DOHH2 (cell line): Measurements from ENCODE around the gene WBP1.

ENCODE experiments used
- EZH2phosphoT487 ChIP-seq: fragments of 200-600 bp; sonication (generic); IDR thresholded peaks from 2 replicates; pipeline ENCODE4 v1.6.1; 2017; ENCODE audit warnings: borderline replicate concordance, mild to moderate bottlenecking, antibody characterized with exemption, low read length, moderate library complexity, mixed read lengths
- TF ChIP-seq, protein P1 (sequence below): fragments of 200-600 bp; sonication (generic); IDR thresholded peaks from one replicate; pipeline ENCODE4 v1.5.1; 2014; ENCODE audit warnings: antibody characterized with exemption, mild to moderate bottlenecking, low read depth, low read length; ENCODE audit not compliant: poor library complexity, severe bottlenecking

DNA sequence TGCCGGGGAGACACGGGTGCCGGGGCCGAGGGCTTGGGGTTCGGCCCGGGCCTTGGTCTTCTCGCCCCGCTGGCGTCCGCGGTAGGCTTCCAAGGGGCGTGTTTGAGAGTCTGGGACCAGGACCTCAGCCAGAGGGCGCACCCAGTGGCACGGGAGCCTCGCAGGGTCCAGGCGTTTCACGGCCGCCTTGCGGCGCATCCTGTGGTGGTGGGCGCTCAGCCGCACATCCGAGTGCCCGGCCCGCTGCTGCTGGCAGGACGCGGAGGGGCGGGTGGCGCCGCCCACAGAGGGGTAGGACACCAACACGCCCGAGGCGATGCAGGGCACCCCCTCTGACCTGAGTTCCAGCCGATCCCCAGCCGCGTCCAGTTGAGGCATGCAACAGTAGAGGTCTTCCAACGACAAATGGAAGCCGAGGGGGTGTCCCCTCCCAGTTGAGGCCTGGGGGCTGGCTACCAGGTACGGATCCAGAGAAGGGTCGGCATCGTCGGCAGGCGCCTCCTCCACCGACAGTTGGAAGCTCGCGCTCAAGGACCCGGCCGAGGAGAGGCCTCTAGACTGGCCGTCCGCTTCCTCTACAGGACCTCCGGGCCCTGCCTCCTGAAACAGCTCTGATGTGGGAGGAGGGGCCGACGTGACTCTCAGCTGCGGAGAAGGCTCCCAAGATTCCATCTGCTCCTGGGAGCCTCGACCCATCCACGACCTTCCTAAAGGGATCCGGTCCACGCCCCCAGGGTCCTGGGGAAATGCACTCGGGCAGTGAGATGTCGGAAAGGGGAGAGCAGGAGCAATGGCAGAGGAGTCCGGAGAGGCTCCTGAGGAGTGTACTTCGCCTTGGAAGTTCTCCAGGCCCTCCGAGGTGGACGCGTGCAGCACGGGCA is 43.1 kb upstream of the WBP1 start:
- TF ChIP-seq, protein P1, sequence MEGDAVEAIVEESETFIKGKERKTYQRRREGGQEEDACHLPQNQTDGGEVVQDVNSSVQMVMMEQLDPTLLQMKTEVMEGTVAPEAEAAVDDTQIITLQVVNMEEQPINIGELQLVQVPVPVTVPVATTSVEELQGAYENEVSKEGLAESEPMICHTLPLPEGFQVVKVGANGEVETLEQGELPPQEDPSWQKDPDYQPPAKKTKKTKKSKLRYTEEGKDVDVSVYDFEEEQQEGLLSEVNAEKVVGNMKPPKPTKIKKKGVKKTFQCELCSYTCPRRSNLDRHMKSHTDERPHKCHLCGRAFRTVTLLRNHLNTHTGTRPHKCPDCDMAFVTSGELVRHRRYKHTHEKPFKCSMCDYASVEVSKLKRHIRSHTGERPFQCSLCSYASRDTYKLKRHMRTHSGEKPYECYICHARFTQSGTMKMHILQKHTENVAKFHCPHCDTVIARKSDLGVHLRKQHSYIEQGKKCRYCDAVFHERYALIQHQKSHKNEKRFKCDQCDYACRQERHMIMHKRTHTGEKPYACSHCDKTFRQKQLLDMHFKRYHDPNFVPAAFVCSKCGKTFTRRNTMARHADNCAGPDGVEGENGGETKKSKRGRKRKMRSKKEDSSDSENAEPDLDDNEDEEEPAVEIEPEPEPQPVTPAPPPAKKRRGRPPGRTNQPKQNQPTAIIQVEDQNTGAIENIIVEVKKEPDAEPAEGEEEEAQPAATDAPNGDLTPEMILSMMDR: peak; percentile 16
- no peak for TF ChIP-seq EZH2phosphoT487
